GM12878 (cell line): ENCODE data around the gene HCN1. TPM values are rescaled to one million over a fixed set of nuclear protein-coding genes. Genes with fewer than 3 reads are reported as not detected.

Source experiments
- ATAC-seq: fragments of 200-7000 bp; cut with Tn5 transposase; 3 replicates; pipeline ENCODE4 v1.9.1; 2020; ENCODE audit warnings: mild to moderate bottlenecking, moderate library complexity
- BruUV-seq: library from RNA; stranded (reverse); fragments of 400-500 nt; replicated peaks from 2 replicates; lab custom pipeline; 2021; lab: Mats Ljungman, UMichigan
- CTCF ChIA-PET: fragments of 300-600 bp; sonication (Branson Sonifier 250); formaldehyde crosslinking; extraction: SDS; loops from one replicate; lab custom pipeline; 2021; ENCODE audit warnings: inconsistent platforms; lab: Yijun Ruan, JAX
- POLR2A ChIA-PET: fragments of 350-600 bp; formaldehyde crosslinking; extraction: SDS; loops from one replicate; lab custom pipeline; 2021; ENCODE audit warnings: inconsistent platforms; lab: Charles Lee
- RAD21 ChIA-PET: fragments of 300-600 bp; sonication (Branson Sonifier 250); formaldehyde crosslinking; loops from one replicate; lab custom pipeline; 2023; ENCODE audit warnings: antibody characterized with exemption; ENCODE audit not compliant: unreplicated experiment; lab: Charles Lee
- SMC1A ChIA-PET: fragments of 300-600 bp; sonication (Branson Sonifier 250); formaldehyde crosslinking; loops from one replicate; lab custom pipeline; 2023; ENCODE audit not compliant: unreplicated experiment, uncharacterized antibody; lab: Charles Lee
- DNase-seq: peaks from one replicate; pipeline ENCODE4 v3.0.0-alpha.2; 2011; ENCODE audit warnings: low read depth, low spot score
- FAIRE-seq: peaks from 3 replicates; lab custom pipeline; 2011; peaks lifted over from hg19 to GRCh38; lab: Jason Lieb, UNC
- H2AFZ ChIP-seq: 2 replicates; pipeline ENCODE4 v1.6.0; 2011; ENCODE audit warnings: low read depth, low read length, control low read depth; ENCODE audit not compliant: control insufficient read depth
- H3K27ac ChIP-seq: 2 replicates; pipeline ENCODE4 v1.5.1; 2011; ENCODE audit warnings: control low read depth; ENCODE audit not compliant: control insufficient read depth, insufficient read depth
- H3K27me3 ChIP-seq, 2 experiments: replicated peaks in 1 of 2; 2 replicates each; pipeline versions ENCODE4 v1.6.0 to v1.6.1; 2011; ENCODE audit warnings: low read length in 1 of 2; ENCODE audit not compliant: control insufficient read depth in 2 of 2, insufficient read depth in 2 of 2
- H3K36me3 ChIP-seq, 2 experiments: 2 replicates each; pipeline ENCODE4 v1.5.1; 2011; ENCODE audit warnings: low read length in 1 of 2; ENCODE audit not compliant: control insufficient read depth in 2 of 2, insufficient read depth in 2 of 2
- H3K4me1 ChIP-seq: 2 replicates; pipeline ENCODE4 v1.6.1; 2011; ENCODE audit warnings: mild to moderate bottlenecking, low read length, moderate library complexity, mixed read lengths; ENCODE audit not compliant: control insufficient read depth, insufficient read depth
- H3K4me2 ChIP-seq: 2 replicates; pipeline ENCODE4 v1.6.0; 2011; ENCODE audit warnings: control low read depth; ENCODE audit not compliant: control insufficient read depth, insufficient read depth
- H3K4me3 ChIP-seq: fragments of 200-600 bp; sonication (generic); 2 replicates; pipeline ENCODE4 v1.5.1; 2016
- H3K79me2 ChIP-seq: 2 replicates; pipeline ENCODE4 v1.6.0; 2011; ENCODE audit warnings: low read length; ENCODE audit not compliant: control insufficient read depth, insufficient read depth
- H3K9ac ChIP-seq: 2 replicates; pipeline ENCODE4 v1.8.0; 2011; ENCODE audit warnings: low read length, control low read depth, mixed read lengths; ENCODE audit not compliant: control insufficient read depth, insufficient read depth
- H3K9me3 ChIP-seq: replicated peaks from 3 replicates; pipeline ENCODE4 v1.5.1; 2011; ENCODE audit warnings: mild to moderate bottlenecking, low read length; ENCODE audit not compliant: control insufficient read depth, insufficient read depth
- H4K20me1 ChIP-seq: 2 replicates; pipeline ENCODE4 v1.6.0; 2011; ENCODE audit not compliant: control insufficient read depth, insufficient read depth
- CUX1 ChIP-seq: IDR thresholded peaks from 2 replicates; pipeline ENCODE4 v1.6.1; 2012; ENCODE audit warnings: improper control_type of control experiment, low read depth, low read length; ENCODE audit not compliant: insufficient replicate concordance
- GABPA ChIP-seq: IDR thresholded peaks from 2 replicates; pipeline ENCODE4 v1.6.1; 2014; ENCODE audit warnings: antibody characterized with exemption, low read depth, mild to moderate bottlenecking, inconsistent platforms
- NBN ChIP-seq: fragments of 450-650 bp; IDR thresholded peaks from 2 replicates; pipeline ENCODE4 v1.6.1; 2016
- RAD21 ChIP-seq: IDR thresholded peaks from 2 replicates; pipeline ENCODE4 v1.6.1; 2011; ENCODE audit warnings: mild to moderate bottlenecking, low read depth, low read length, moderate library complexity; ENCODE audit not compliant: insufficient read depth
- REST ChIP-seq: IDR thresholded peaks from 2 replicates; pipeline ENCODE4 v1.6.1; 2012; ENCODE audit warnings: mild to moderate bottlenecking, low read depth, low read length
- WGBS: methylation state at CpG from one replicate; pipeline ENCODE4 v1.1.6; 2016; ENCODE audit warnings: low lambda C conversion rate; ENCODE audit not compliant: insufficient replicate concordance, insufficient coverage; ENCODE audit errors: missing lambda C conversion rate; 5-methylcytosine and 5-hydroxymethylcytosine counted together
- in situ Hi-C: fragments of 300-500 bp; cut with MboI; formaldehyde crosslinking; loops from 9 replicates; pipeline ENCODE4 v1.14.3; 2018; ENCODE audit warnings: mixed read lengths
- intact Hi-C: fragments of 100-400 bp; cut with micrococcal nuclease; formaldehyde crosslinking; loops from one replicate; pipeline ENCODE4 v1.14.2; 2022; ENCODE audit not compliant: unreplicated experiment
- polyA plus RNA-seq, 11 experiments: library from polyadenylated mRNA; depleted of rRNA in 4 of 11; unstranded in 6 of 11; stranded (reverse) in 5 of 11; fragments of >200 nt; fragmentation: Nextera tagmentation in 4 of 11; fragmentation: Illumina TruSeq in 1 of 11; extraction: Ambion mirVana in 4 of 11; extraction: Trizol in 1 of 11; gene quantifications; 1 replicate in 1 of 11; 2 replicates in 10 of 11; pipeline versions ENCODE4 v1.2.1 to v1.2.3, GENCODE V29; 2011 to 2016; ENCODE audit warnings: inconsistent platforms in 2 of 11, missing spikeins in 2 of 11, low read depth in 1 of 11
- total RNA-seq, 4 experiments: library from RNA; depleted of rRNA in 3 of 4; stranded (reverse); fragments of >200 nt in 3 of 4; fragmentation: Illumina TruSeq in 1 of 4; extraction: Trizol in 1 of 4; gene quantifications; 2 replicates each; pipeline versions ENCODE4 v1.2.1 to v1.2.3, GENCODE V29; 2013 to 2021

The HCN1 gene
- total and polyA plus RNA-seq, 10 of the 15 experiments (the other 5 are each of a cell fraction or from before 2014, with no cell fraction given) = not detected

- TF ChIP-seq GABPA = no peak
- TF ChIP-seq RAD21 = no peak
- no peak for TF ChIP-seq REST
Observed at GRCh38 chr5:45376417-45376816, 319.8 kb downstream of the HCN1 start (continued).

- no TSS peak for BruUV-seq
- POLR2A ChIA-PET = no interaction called here
Observed at GRCh38 chr5:45372629-45373028, 323.6 kb downstream of the HCN1 start.

More at GRCh38 chr5:45372629-45373028, 323.6 kb downstream of the HCN1 start:
- no peaks in the 10 kb centered on the region for H3K36me3 ChIP-seq
- no peak for DNase-seq
- H2AFZ ChIP-seq = no peak overlapping the region
- H4K20me1 ChIP-seq = no peaks in the 10 kb centered on the region
- no peaks in the 10 kb centered on the region for H3K79me2 ChIP-seq
- no peaks in the 10 kb centered on the region for H3K27me3 ChIP-seq
- CTCF ChIA-PET = no interaction called here
- no peaks in the 10 kb centered on the region for H3K4me1 ChIP-seq
- intact Hi-C loops = no loop called here
- no peak for TF ChIP-seq NBN
- no peak for TF ChIP-seq GABPA
- no peak for TF ChIP-seq CUX1
- TF ChIP-seq, all 136 proteins: peak for 0
- no peak overlapping the region for H3K4me3 ChIP-seq
- no peak overlapping the region for H3K9ac ChIP-seq
- ATAC-seq = no peak
- H3K9me3 ChIP-seq = no peaks in the 10 kb centered on the region
- RAD21 ChIA-PET = no interaction called here
- H3K27ac ChIP-seq = no peak overlapping the region
- SMC1A ChIA-PET = no interaction called here
- 77% methylated on average over 10 of the region's 10 CpGs for WGBS
- H3K4me2 ChIP-seq = no peak overlapping the region
- no peak for FAIRE-seq
- in situ Hi-C loops = no loop called here
